Epithelial cell of esophagus (primary cell): ENCODE data around the gene MCF2L2.

Experiments
- DNase-seq: peaks from one replicate; pipeline ENCODE4 v3.0.0; 2010; ENCODE audit warnings: low read depth
- H3K4me3 ChIP-seq: 2 replicates; pipeline ENCODE4 v1.5.1; 2011; ENCODE audit warnings: mild to moderate bottlenecking, low read length, control low read depth
- TF ChIP-seq, protein P1 (sequence below): IDR thresholded peaks from 2 replicates; pipeline ENCODE4 v1.5.1; 2011; ENCODE audit warnings: low read depth, mild to moderate bottlenecking, low read length, control low read depth, inconsistent platforms; ENCODE audit not compliant: insufficient read depth; ENCODE audit errors: missing control alignments

MCF2L2 gene

DNA sequence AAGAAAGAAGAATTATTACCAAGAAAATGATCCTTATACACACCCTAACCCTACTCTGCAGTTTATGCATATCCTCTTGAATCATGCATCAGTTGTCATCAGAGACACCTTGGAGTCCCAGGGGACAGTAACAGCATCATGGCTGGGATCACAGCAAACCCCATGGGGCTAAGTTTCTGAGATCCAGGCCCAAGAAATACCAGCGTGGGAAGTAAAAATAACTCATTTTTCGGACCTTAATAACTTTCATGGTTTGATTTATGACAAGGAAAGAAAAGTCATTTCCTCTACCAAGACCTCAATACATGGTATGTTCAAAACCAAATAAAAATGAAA, 214.2 kb downstream of the MCF2L2 start:
- TF ChIP-seq, protein P1, sequence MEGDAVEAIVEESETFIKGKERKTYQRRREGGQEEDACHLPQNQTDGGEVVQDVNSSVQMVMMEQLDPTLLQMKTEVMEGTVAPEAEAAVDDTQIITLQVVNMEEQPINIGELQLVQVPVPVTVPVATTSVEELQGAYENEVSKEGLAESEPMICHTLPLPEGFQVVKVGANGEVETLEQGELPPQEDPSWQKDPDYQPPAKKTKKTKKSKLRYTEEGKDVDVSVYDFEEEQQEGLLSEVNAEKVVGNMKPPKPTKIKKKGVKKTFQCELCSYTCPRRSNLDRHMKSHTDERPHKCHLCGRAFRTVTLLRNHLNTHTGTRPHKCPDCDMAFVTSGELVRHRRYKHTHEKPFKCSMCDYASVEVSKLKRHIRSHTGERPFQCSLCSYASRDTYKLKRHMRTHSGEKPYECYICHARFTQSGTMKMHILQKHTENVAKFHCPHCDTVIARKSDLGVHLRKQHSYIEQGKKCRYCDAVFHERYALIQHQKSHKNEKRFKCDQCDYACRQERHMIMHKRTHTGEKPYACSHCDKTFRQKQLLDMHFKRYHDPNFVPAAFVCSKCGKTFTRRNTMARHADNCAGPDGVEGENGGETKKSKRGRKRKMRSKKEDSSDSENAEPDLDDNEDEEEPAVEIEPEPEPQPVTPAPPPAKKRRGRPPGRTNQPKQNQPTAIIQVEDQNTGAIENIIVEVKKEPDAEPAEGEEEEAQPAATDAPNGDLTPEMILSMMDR, result no peak

DNA sequence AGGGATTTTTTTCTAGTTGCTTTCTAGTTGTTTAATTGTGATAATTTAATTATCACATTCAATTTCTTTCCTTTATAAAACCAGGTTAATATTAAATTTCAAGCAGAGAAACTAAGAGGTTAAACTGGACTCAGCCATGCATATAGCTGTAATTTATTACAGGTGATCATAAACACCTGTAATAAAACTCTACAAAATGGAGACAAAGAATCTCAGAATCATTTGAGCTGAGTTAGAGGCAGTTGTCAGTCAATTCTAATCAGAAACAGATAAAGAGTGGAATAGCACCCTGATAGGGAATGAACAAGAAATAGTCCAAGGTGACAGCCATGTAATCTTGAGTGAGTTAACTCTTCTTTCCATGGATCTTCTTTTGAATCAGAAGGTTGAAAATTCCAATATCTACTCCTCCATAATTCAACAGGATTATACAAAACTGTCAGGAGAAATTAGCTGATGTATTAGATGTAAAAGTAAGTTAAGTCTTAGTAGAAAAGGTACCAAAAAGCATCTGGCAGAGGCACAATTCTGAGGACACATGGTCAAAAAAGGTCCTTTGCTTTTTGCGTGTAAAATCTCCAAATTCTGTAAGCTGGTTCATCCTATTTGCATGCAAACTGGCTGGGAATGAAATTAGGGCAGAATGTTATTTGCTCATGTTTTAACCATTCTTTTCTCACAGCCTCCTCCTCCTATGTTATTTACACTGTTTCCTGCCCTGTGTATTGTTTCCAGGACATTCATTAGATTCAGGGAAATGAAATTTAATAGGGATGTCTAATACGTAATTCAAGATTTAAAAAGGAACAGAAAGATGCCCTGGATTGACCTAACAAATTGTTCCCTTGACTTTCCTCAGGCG, 214.8 kb downstream of the MCF2L2 start:
- H3K4me3 ChIP-seq, result no peak overlapping the region

More for the DNA sequence above, 214.2 kb downstream of the MCF2L2 start:
- no peak for DNase-seq
- H3K4me3 ChIP-seq, result no peak overlapping the region

DNA sequence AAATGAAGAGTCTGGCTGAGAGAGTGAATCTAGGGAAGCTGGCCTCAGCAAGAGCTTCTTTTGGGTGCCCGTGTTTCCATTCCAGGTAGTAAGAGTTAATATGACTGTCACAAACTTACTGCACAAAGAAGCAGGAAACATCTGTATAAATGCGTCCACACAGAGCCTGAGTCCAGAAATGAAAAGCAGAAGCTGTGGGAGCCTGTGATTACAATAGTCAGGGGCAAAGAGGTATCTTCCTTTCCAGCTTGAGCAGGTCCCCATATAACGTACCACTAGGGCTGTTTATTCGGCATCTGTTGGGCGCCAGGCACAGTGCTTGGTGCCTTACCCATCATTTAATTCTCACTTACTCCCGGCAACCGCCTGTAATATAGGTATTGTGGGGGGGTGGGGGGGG, 215.9 kb downstream of the MCF2L2 start:
- TF ChIP-seq, protein P1, result no peak
- no peak overlapping the region for H3K4me3 ChIP-seq
- no peak for DNase-seq

More for the DNA sequence above, 214.8 kb downstream of the MCF2L2 start:
- DNase-seq, result no peak
- TF ChIP-seq, protein P1, result no peak

DNA sequence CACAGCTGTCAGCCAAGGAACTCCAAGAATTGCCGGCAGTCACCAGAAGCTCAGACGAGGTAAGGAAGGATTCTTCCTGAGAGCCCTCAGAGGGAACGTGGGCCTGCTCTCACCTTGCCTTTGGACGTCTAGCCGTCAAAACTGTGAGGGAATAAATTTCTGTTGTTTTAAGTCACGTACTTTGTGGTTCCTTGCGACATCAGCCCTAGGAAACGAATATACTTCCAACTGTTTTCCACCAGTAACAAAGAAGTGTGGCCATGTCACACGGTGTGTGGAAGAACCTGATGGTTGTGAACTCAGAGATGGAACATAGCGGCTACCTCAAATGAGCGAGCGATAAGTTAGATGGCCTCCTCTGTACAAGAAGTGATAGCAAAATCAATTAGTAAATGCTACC, 216.3 kb downstream of the MCF2L2 start:
- H3K4me3 ChIP-seq, result no peak overlapping the region
- DNase-seq, result no peak
- TF ChIP-seq, protein P1, result no peak

DNA sequence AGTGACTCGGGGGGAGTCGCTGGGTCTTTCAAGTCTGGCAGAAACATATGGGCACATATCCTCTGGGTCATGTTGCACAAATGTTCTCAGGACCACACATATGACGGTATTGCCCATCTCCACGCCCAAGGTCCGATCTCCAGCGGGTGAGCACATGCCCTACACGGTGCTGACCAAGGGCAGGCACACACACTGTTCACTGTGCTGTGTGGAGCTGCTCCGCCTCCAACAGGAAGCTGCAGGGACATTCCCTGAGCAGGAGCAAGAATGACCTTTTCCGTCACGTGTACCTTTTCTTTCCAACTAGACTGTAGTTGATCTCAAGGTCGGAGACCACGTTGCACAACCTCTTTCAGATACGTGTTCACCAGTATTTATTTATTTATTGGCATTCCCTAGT, 217.1 kb downstream of the MCF2L2 start:
- DNase-seq, result no peak
- no peak overlapping the region for H3K4me3 ChIP-seq
- TF ChIP-seq, protein P1, result no peak

DNA sequence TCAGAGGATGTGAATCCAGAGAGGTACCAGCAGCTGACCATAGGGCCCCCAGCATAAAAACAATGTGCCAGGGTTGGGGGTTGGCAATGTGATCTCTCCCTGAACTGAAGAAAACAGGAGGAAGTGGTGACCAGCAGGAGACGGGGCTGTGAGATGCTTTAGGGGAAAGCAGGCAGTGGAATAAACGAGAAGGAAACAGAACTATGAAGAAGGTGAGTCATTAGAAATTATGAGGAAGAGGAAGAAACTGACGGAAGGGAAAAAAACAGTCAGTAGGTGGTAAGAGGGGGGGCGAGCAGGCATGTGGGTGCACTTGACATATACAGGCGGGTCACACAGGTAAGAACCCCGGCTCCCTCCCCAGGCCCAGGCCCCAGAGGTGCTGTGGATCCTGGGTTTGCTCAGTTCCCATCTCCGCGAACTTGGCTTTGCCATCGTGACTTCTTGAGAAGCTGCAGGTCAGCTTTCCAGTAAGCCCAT, 217.5 kb downstream of the MCF2L2 start:
- peak; percentile 13 for DNase-seq
- TF ChIP-seq, protein P1, result no peak
- H3K4me3 ChIP-seq, result no peak overlapping the region

DNA sequence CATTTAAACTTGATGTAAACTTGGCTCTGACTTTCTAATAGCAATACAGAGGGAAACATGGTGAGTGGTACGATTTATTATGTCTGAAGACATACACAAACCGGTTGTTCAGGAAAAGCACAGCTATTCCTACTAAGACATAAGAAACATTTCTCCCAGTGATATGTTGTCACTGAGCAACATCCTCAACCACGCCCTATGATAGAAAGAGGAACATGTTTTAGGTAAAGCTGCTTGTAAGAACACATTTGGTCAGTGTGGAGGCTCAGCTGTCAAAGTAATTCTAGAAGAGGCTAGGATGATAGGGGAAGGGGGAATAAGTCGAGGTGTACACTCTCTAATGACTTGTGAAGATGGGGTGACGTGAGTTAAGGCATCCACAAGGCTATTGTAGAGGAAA, 218.1 kb downstream of the MCF2L2 start:
- peak; percentile 84 for DNase-seq
- TF ChIP-seq, protein P1, result no peak
- no peak overlapping the region for H3K4me3 ChIP-seq
